ENCODE data around the gene CHAD. TPM values are rescaled to one million over a fixed set of nuclear protein-coding genes. Genes with fewer than 3 reads are reported as not detected.

The CHAD gene
- total RNA-seq, 1 donor from 2014 or later, result not detected

DNA sequence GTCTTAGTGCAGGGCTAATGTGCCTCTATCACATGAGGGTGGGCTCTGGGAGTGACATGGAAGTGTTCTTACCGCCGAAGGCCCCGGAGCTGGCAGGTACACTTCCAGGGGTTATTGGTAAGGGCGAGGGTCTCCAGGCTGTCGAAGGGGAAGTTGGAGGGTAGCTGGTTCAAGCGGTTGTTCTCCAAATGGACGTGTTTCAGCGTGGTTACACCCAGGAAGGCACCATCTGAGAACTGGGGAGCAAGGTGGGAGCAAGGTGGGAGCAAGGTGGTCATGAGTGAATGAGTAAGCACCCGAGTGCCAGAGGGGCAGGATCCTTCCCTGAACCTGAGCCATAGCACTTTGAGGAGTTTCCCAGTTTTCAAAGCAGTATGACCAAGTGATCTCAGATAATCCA, 3.0 kb downstream of the CHAD start:
- intact Hi-C loops (cut with DNase I), result no loop called here
- no peak for ATAC-seq
- no peak for DNase-seq (ENCODE audit: low spot score)

DNA sequence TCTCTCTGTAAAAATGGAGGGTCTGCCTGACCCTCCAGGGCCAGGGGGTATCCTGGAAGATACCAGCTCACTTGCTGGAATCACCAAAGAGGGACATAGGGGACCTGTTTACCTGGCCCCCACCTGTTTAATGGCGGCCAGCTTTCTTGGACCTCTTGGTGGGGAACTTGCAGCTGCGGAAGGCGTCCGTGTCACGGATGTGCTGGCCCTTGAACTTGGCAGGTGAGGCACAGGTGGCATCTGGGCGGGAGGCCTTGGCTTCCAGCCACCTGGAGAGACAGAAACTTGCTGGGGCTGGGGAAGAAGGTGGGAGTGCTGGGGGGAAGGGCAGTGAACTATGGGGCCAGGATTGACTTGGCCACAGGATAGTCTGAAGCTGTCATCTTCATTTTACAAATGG, 3.5 kb downstream of the CHAD start:
- no peak for ATAC-seq
- no peak for DNase-seq (ENCODE audit: low spot score)
- intact Hi-C loops (cut with DNase I), result no loop called here

DNA sequence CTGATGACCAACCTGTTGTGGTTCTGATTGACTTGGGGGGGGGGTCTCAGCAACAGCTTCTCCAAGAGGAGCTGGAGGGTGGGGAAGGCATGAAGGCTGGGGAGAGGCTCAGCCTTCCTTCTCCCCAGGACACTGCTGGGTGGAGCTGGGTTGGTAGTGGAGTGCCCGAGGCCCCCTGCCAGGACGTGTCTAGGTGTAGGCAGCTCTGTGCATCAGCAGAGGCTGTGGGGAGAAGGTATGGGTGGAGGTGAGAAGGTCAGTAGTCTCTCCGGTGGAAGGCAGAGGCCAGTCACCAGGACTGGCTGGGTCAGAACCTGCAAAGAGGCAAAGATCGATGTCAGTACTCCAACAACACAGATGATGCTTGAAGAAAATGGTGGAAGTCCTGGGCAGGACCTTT, 3.9 kb downstream of the CHAD start:
- intact Hi-C loops (cut with DNase I), result no loop called here
- DNase-seq (ENCODE audit: low spot score) (no peak), ATAC-seq (no peak)

DNA sequence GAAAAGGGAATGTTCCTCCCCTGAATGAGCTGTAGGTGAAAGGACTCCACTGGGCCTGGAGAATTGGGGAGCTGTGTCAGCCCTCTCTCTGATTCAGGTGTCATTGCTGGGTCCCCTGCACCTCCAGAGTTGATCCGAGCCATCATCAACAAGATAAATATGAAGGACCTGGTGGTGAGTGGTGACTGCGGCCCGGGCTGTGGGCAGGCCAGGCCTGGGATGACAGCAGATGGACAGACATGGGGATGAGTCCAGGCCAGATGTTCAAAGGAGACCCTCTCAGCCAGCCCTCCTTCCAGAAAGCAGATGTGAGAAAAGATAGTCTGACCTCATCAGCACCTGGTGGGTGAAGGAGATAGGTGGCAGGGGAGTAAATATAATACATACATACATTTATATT, 4.6 kb downstream of the CHAD start:
- intact Hi-C loops (cut with DNase I), result no loop called here
- DNase-seq (ENCODE audit: low spot score) (no peak), ATAC-seq (no peak)

- no peak for DNase-seq (ENCODE audit: low spot score)
- ATAC-seq, result no peak
- intact Hi-C loops (cut with DNase I), result no loop called here
Measured at GRCh38 chr17:50462446-50462845, 6.2 kb downstream of the CHAD start.

DNA sequence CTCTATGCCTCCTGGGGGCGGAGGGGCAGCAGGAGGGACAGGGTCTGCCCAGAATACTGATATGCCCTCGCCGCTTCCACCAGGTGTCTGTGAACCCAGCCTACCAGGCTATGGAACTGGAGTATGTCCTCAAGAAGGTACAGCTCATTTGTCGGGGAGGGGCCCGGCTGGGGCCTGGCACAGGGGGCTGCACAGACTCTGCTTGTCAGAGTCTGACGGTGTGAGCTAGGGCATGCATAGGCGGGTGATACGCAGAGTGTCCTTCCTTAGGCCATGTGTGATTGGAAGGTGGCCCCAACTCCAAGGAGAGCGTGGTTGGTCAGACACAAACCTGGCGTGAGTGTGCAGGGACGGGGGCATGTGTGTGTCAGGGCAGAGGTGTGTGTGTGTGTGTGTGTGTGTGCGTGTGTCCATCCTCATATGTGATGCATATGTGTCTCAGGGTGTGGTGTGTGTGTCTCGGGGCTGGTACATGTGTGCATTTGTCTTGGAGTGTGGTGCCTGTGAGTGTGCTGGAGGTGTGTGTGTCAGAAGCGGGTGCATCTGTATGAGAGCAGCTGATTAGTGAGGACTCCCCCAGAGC, 7.0 kb downstream of the CHAD start:
- intact Hi-C loops (cut with DNase I), result no loop called here
- DNase-seq (ENCODE audit: low spot score), result no peak
- ATAC-seq, result no peak

DNA sequence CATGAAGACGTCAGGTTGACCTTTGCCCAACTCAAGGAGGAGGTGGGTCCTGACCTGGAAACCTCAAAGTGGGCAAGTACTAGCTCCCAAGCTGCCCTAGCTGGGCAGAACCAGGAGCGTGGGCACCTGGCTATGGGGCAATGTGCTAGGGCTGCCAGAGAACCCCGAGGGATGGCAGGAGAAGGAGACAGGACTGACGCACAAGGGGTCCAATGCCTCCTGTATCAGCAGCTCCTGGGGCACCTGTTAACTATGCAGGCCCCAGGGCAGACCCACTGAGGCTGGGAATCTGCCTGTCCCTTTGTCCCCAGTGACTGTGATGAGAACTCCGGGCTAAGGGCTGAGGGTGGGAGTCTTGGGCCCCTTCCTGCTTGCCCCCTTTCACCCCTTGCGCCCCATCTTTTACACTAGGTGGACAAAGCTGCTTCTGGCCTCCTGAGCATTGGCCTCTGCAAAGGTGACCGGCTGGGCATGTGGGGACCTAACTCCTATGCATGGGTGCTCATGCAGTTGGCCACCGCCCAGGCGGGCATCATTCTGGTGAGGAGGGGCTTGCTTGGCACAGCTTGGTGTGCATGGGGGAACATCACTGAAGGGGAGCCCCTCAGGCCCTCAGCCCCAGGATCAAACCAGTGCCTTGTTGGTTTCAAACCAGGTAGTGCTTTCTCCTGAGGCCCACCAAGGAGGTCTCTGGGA, 7.7 kb downstream of the CHAD start:
- no peak for ATAC-seq
- no peak for DNase-seq (ENCODE audit: low spot score)
- intact Hi-C loops (cut with DNase I), result no loop called here

GRCh38 chr17:50459756-50460155, 8.9 kb downstream of the CHAD start:
- DNase-seq (ENCODE audit: low spot score) (no peak), ATAC-seq (no peak)
- intact Hi-C loops (cut with DNase I), result no loop called here

GRCh38 chr17:50458701-50459676, 9.7 kb downstream of the CHAD start:
- intact Hi-C loops (cut with DNase I), result no loop called here

DNA sequence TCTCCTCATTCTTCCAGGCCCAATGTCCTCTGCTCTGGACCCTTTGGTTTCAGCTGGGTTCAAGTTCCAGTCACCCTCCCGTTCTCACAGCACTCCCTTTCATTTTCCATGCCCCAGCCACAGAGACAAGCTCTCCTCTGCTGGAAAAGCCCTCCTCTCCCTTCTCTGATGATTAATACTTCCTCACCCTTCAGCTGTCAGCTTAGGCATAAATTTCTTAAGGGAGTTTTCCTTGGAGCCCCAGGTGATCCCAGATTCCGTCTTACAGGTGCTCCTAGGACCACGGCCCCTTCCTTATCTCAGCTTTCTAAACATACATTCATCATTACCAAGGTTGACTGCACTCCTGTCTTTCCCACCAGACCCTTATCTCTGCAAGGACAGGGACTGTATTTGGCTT, 10.4 kb downstream of the CHAD start:
- intact Hi-C loops (cut with DNase I), result no loop called here
- ATAC-seq, result no peak

More at GRCh38 chr17:50458701-50459676, 9.7 kb downstream of the CHAD start:
- no peak for ATAC-seq
- no peak for DNase-seq (ENCODE audit: low spot score)

GRCh38 chr17:50457621-50458020, 11.1 kb downstream of the CHAD start:
- ATAC-seq, result no peak

More for the DNA sequence above, 10.4 kb downstream of the CHAD start:
- DNase-seq (ENCODE audit: low spot score), result no peak

DNA sequence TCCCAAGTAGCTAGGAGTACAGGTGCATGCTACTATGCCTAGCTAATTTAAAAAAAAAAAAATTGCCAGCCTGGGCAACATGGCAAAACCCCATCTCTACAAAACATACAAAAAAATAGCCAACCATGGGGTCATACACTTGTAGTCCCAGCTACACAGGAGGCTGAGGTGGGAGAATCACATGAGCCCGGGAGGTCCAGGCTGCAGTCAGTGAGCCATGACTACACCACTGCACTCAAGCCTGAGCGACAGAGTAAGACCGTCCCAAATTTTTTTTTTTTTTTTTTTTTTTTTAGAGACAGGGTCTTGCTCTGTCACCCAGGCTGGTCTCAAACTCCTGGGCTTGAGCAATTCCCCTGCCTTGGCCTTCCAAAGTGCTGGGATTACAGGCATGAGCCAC, 14.8 kb downstream of the CHAD start:
- intact Hi-C loops (cut with DNase I), result no loop called here
- DNase-seq (ENCODE audit: low spot score) (no peak), ATAC-seq (no peak)

More at GRCh38 chr17:50457621-50458020, 11.1 kb downstream of the CHAD start:
- intact Hi-C loops (cut with DNase I), result no loop called here
- no peak for DNase-seq (ENCODE audit: low spot score)

GRCh38 chr17:50452630-50453300, 15.9 kb downstream of the CHAD start:
- DNase-seq (ENCODE audit: low spot score), result no peak
- no peak for ATAC-seq
- intact Hi-C loops (cut with DNase I), result no loop called here

DNA sequence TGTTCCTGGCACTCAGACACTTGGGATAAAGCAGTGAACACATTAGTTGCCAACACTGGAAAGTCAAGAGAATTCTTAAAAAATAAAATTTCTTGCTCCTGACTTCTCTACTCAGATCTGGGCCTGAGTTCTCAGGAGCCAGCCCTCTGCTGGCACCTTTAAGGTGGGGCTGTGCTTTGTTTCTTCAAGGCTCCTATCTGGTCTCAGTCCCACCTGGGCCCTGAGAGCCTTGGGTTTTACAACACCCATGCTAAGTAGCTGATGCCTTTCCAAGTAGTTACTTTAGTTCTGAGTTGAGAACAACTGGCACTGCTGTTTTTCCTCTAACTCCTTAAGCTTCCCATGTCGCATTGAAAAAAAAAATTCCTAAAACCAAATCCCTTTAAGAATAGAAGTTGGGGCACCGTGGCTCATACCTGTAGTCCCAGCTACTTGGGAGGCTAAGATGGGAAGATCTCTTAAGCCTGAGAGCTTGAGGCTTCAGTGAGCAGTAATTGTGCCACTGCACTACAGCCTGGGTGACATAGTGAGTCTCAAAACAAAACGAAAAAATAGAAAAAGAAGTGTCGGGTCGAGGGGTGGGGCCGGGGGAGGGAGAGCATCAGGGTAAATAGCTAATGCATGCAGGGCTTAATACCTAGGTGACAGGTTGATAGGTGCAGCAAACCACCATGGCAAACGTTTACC, 16.6 kb downstream of the CHAD start:
- no peak for ATAC-seq
- intact Hi-C loops (cut with DNase I), result no loop called here

DNA sequence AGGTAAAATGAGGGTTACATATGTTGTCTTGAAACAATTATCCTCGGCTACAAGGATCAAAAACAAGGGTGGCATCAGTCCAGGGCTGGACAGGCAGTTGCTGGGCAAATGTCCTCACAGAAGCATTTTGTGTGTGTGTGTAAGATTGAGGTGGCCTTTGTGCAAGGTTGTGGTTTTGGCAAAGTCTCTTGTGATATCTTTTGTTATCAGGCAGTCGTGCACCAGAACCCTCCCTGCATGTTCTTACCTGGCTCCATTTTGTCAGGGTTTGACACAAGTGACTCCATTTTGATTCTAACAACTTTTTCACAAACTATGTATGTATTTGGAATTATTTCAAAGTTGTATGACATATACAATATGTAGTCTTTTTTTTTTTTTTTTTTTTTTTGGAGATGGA, 20.0 kb downstream of the CHAD start:
- DNase-seq (ENCODE audit: low spot score) (no peak), ATAC-seq (no peak)
- intact Hi-C loops (cut with DNase I), result no loop called here

More for the DNA sequence above, 16.6 kb downstream of the CHAD start:
- DNase-seq (ENCODE audit: low spot score), result no peak

DNA sequence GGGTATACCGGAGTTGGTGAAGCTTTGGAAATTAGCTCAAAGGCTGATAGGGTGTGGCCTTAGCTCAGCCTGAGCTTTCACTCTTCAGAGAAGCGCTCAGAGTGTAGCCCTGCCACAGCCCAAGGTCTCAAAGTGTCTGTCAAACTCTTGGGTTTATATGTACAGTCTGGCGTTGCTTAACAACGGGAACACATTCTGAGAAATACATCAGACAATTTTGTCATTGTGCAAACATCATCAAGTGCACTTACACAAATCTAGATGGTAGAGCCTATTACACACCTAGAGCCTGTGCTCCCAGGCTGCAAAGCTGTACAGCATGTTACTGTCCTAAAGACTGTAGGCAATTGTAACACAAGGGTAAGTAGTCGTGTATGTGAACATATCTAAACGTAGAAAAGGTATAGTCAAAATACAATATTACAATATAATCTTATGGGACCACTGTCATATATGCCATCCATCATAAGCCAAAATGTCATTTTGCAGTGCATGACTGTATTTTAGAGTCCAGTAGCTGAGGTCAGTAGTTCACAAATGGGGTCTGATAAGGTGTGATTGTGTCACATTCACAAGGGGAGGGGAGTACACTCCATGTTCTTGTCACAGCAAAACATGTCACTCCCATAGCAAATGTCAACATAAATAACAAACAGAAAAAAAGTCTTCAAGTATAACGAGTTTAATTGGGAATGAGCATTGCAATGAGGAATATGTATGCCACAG, 20.6 kb downstream of the CHAD start:
- intact Hi-C loops (cut with DNase I), result no loop called here
- ATAC-seq (no peak), DNase-seq (ENCODE audit: low spot score) (no peak)

DNA sequence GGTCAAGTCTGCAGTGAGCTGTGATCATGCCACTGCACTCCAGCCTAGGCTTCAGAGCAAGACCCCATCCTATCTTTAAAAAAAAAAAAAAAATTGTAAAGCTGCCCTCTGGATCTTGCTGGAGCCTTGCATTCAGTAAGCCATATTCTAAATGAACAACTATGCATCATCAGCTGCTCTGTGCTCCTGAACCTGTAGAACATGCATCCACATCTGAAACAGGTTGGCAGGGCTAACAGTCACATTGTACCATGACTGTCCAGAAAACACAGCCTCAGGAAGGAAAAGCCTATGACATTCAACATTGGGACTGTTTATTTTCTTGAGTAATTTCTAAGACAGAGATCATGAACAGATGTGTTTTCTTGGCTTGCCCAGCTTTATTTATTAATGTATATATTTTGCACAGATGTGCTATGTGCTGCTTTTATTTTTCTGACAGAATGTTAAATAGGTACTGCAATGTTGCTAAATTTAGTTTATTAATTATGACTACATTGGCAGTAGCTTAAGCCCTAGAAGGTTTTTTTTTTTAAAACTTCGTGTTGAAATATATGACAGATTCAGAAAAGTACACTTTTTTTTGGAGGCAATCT, 22.9 kb downstream of the CHAD start:
- intact Hi-C loops (cut with DNase I), result no loop called here
- ATAC-seq, result no peak

More for the DNA sequence above, 22.9 kb downstream of the CHAD start:
- no peak for DNase-seq (ENCODE audit: low spot score)
